Measurements from ENCODE around the gene RAB9A. TPM values are rescaled to one million over a fixed set of nuclear protein-coding genes. Genes with fewer than 3 reads are reported as not detected.
"Not testable (repeated sequence)": the region's sequence is repeated elsewhere in the genome, so short reads cannot be mapped to it uniquely, and the experiment has no call there.

Gene RAB9A
- total RNA-seq, 4 donors from 2014 or later = 20.3 to 43.6 (median 32.0) TPM

- H3K4me3 ChIP-seq = no peak overlapping the region
- peaks cover 8% of the 10 kb centered on the region for H3K4me1 ChIP-seq
- H3K27ac ChIP-seq = peak overlapping the region; percentile 41
- no peaks in the 10 kb centered on the region for H3K36me3 ChIP-seq
- 60% methylated on average over 7 of the region's 7 CpGs for WGBS
- no peaks in the 10 kb centered on the region for H3K27me3 ChIP-seq
- no peak for TF ChIP-seq POLR2A (IDR thresholded peaks at IDR 0.05)
- TF ChIP-seq EP300 (IDR thresholded peaks at IDR 0.05) = no peak
- TF ChIP-seq POLR2AphosphoS5 (IDR thresholded peaks at IDR 0.05) = no peak
- no peak for TF ChIP-seq CTCF (IDR thresholded peaks at IDR 0.05)
- no peaks in the 10 kb centered on the region for H3K9me3 ChIP-seq
- DNase-seq (ENCODE audit: low spot score in 2 of 2) = no peak
Observed at GRCh38 chrX:13721819-13722519, 33.0 kb downstream of the RAB9A start.

GRCh38 chrX:13724878-13725277 is 36.0 kb downstream of the RAB9A start:
- not testable (repeated sequence) for H3K27ac ChIP-seq; H3K36me3 ChIP-seq; DNase-seq (ENCODE audit: low spot score in 2 of 2); H3K9me3 ChIP-seq; H3K4me1 ChIP-seq; H3K4me3 ChIP-seq; H3K27me3 ChIP-seq
- 89% methylated on average over 9 of the region's 9 CpGs for WGBS

GRCh38 chrX:13726583-13726982 is 37.7 kb downstream of the RAB9A start:
- H3K9me3 ChIP-seq; H3K4me1 ChIP-seq; H3K27ac ChIP-seq; DNase-seq (ENCODE audit: low spot score in 2 of 2); H3K27me3 ChIP-seq; H3K4me3 ChIP-seq; H3K36me3 ChIP-seq: not testable (repeated sequence)
- 90% methylated on average over 2 of the region's 2 CpGs for WGBS

- 92% methylated on average over 1 of the region's 1 CpG for WGBS
- not testable (repeated sequence) for DNase-seq (ENCODE audit: low spot score in 2 of 2); H3K9me3 ChIP-seq
Observed at GRCh38 chrX:13730523-13730922, 41.6 kb downstream of the RAB9A start.

GRCh38 chrX:13732246-13733067 is 43.5 kb downstream of the RAB9A start:
- WGBS = 62% methylated on average over 7 of the region's 7 CpGs
- Histone ChIP-seq H3K4me3 (no peak overlapping the region), H3K36me3 (no peaks in the 10 kb centered on the region), H3K4me1 (peaks cover 20% of the 10 kb centered on the region), H3K9me3 (no peaks in the 10 kb centered on the region), H3K27me3 (no peaks in the 10 kb centered on the region), H3K27ac (no peak overlapping the region)
- TF ChIP-seq EP300 (IDR thresholded peaks at IDR 0.05) = no peak
- TF ChIP-seq CTCF (IDR thresholded peaks at IDR 0.05) = no peak
- TF ChIP-seq POLR2AphosphoS5 (IDR thresholded peaks at IDR 0.05) = no peak
- no peak for TF ChIP-seq POLR2A (IDR thresholded peaks at IDR 0.05)
- DNase-seq (ENCODE audit: low spot score in 2 of 2) = no peak

More at GRCh38 chrX:13730523-13730922, 41.6 kb downstream of the RAB9A start:
- not testable (repeated sequence) for H3K27me3 ChIP-seq, H3K36me3 ChIP-seq, H3K4me3 ChIP-seq, H3K27ac ChIP-seq
- peaks cover 13% of the 10 kb centered on the region for H3K4me1 ChIP-seq

GRCh38 chrX:13733506-13733905 is 44.6 kb downstream of the RAB9A start:
- no peak for DNase-seq (ENCODE audit: low spot score in 2 of 2)
- WGBS = 49% methylated on average over 4 of the region's 4 CpGs
- Histone ChIP-seq H3K4me1 (peaks cover 20% of the 10 kb centered on the region), H3K9me3 (no peaks in the 10 kb centered on the region), H3K27me3 (no peaks in the 10 kb centered on the region), H3K4me3 (peak overlapping the region; percentile 70), H3K36me3 (no peaks in the 10 kb centered on the region), H3K27ac (peak overlapping the region; percentile 92)
- no peak for TF ChIP-seq POLR2A (IDR thresholded peaks at IDR 0.05)
- TF ChIP-seq POLR2AphosphoS5 (IDR thresholded peaks at IDR 0.05) = no peak
- TF ChIP-seq CTCF (IDR thresholded peaks at IDR 0.05) = no peak
- no peak for TF ChIP-seq EP300 (IDR thresholded peaks at IDR 0.05)
